Osteoblast (primary cell): ENCODE results near the gene RALY. TPM values are rescaled to one million over a fixed set of nuclear protein-coding genes. Genes with fewer than 3 reads are reported as not detected.

ENCODE experiments used
- DNase-seq: peaks from one replicate; pipeline ENCODE4 v3.0.0; 2011; ENCODE audit warnings: low spot score, mixed read lengths; ENCODE audit not compliant: insufficient read length; ENCODE audit errors: missing footprints
- H2AFZ ChIP-seq: 2 replicates; pipeline ENCODE4 v1.6.0; 2011; ENCODE audit warnings: mild to moderate bottlenecking, low read length
- H3K27ac ChIP-seq: 2 replicates; pipeline ENCODE4 v1.5.1; 2011; ENCODE audit warnings: mild to moderate bottlenecking, low read depth, low read length, moderate library complexity
- H3K27me3 ChIP-seq: 2 replicates; pipeline ENCODE4 v1.6.0; 2012; ENCODE audit warnings: mild to moderate bottlenecking, control low read depth, inconsistent platforms, low read length, moderate library complexity; ENCODE audit not compliant: insufficient read depth
- H3K36me3 ChIP-seq: 2 replicates; pipeline ENCODE4 v1.5.1; 2011; ENCODE audit warnings: mild to moderate bottlenecking, low read length, control low read depth, moderate library complexity; ENCODE audit not compliant: insufficient read depth
- H3K4me1 ChIP-seq: 2 replicates; pipeline ENCODE4 v1.5.1; 2011; ENCODE audit warnings: mild to moderate bottlenecking, low read length, control low read depth, moderate library complexity; ENCODE audit not compliant: insufficient read depth
- H3K4me2 ChIP-seq: 2 replicates; pipeline ENCODE4 v1.6.0; 2011; ENCODE audit warnings: mild to moderate bottlenecking, low read length; ENCODE audit not compliant: insufficient read depth
- H3K4me3 ChIP-seq: fragments of 200-600 bp; sonication (generic); 3 replicates; pipeline ENCODE4 v1.5.1; 2012; ENCODE audit warnings: mild to moderate bottlenecking, low read length, inconsistent platforms; ENCODE audit not compliant: insufficient read depth
- H3K79me2 ChIP-seq: 2 replicates; pipeline ENCODE4 v1.6.0; 2012; ENCODE audit warnings: mild to moderate bottlenecking, low read length, control low read depth, inconsistent platforms; ENCODE audit not compliant: insufficient read depth
- H3K9me3 ChIP-seq: 2 replicates; pipeline ENCODE4 v1.5.1; 2011; ENCODE audit warnings: low read depth, low read length, control low read depth
- H4K20me1 ChIP-seq: 2 replicates; pipeline ENCODE4 v1.6.0; 2012; ENCODE audit warnings: mild to moderate bottlenecking, low read length, control low read depth; ENCODE audit not compliant: insufficient read depth
- total RNA-seq: library from RNA; depleted of rRNA; stranded (reverse); fragments of >200 nt; gene quantifications from 2 replicates; pipeline ENCODE4 v1.2.3, GENCODE V29; 2012
- TF ChIP-seq, protein P1 (sequence below): IDR thresholded peaks from 2 replicates; pipeline ENCODE4 v1.5.1; 2011; ENCODE audit warnings: mild to moderate bottlenecking, low read depth, low read length, moderate library complexity; ENCODE audit errors: extremely low read depth

RALY gene
- total RNA-seq, 1 donor: 77.1 TPM

DNA sequence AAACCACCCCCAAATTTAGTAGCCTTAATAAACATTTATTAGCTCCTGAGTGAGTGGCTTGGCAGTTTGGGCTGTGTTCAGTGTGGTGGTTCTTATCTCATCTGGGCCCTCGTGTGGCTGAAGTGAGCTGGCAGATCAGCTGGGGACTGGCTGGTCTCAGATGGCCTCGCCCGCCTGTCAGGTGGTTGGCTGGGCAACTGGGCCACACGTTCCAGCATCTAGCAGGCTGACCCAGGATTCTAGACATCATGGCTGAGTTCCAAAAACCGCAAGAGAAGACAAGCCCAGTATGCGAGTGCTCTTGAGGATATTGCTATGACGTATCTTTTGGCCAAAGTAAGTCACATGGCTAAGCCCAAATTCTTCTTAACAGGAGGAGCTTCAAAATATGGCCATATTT is 89.4 kb downstream of the RALY start:
- Histone ChIP-seq H3K27ac (peak overlapping the region; percentile 71), H3K4me2 (no peak overlapping the region), H2AFZ (no peak overlapping the region), H3K79me2 (peaks cover 8% of the 10 kb centered on the region), H3K4me3 (no peak overlapping the region), H3K9me3 (no peaks in the 10 kb centered on the region), H3K4me1 (peaks cover 18% of the 10 kb centered on the region), H3K36me3 (peaks cover 38% of the 10 kb centered on the region), H3K27me3 (no peaks in the 10 kb centered on the region), H4K20me1 (peaks cover 25% of the 10 kb centered on the region)
- DNase-seq: peak; percentile 99
- TF ChIP-seq, protein P1, sequence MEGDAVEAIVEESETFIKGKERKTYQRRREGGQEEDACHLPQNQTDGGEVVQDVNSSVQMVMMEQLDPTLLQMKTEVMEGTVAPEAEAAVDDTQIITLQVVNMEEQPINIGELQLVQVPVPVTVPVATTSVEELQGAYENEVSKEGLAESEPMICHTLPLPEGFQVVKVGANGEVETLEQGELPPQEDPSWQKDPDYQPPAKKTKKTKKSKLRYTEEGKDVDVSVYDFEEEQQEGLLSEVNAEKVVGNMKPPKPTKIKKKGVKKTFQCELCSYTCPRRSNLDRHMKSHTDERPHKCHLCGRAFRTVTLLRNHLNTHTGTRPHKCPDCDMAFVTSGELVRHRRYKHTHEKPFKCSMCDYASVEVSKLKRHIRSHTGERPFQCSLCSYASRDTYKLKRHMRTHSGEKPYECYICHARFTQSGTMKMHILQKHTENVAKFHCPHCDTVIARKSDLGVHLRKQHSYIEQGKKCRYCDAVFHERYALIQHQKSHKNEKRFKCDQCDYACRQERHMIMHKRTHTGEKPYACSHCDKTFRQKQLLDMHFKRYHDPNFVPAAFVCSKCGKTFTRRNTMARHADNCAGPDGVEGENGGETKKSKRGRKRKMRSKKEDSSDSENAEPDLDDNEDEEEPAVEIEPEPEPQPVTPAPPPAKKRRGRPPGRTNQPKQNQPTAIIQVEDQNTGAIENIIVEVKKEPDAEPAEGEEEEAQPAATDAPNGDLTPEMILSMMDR: peak; percentile 31

DNA sequence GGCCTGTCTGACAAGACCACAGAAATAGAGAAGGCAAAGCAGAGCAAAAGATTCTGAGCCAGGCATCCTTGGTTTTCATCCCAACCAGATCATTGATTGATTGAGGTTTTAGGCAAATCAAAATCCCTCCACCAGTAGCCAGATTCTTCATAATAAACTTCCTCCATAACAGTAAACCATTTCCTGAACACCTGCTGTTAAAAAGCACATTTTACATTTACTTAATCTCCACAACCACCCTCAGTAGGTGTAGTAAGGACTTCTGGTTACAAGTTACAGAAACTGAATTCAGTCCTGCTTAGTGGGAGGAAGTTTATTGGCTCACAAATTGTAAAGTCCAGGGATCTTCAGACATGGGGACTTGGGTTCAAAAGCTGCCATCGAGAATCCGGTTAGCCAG is 90.1 kb downstream of the RALY start:
- TF ChIP-seq, protein P1: no peak
- Histone ChIP-seq H3K4me2 (no peak overlapping the region), H3K79me2 (peaks cover 12% of the 10 kb centered on the region), H3K4me3 (no peak overlapping the region), H4K20me1 (peaks cover 21% of the 10 kb centered on the region), H3K36me3 (peaks cover 44% of the 10 kb centered on the region), H3K9me3 (no peaks in the 10 kb centered on the region), H3K27me3 (no peaks in the 10 kb centered on the region), H2AFZ (no peak overlapping the region), H3K4me1 (peaks cover 18% of the 10 kb centered on the region), H3K27ac (peak overlapping the region; percentile 71)
- no peak for DNase-seq

- no peak overlapping the region for H3K27ac ChIP-seq
- H3K4me3 ChIP-seq: no peak overlapping the region
- no peaks in the 10 kb centered on the region for H3K27me3 ChIP-seq
- no peak overlapping the region for H3K4me2 ChIP-seq
- peaks cover 20% of the 10 kb centered on the region for H4K20me1 ChIP-seq
- TF ChIP-seq, protein P1: no peak
- H2AFZ ChIP-seq: no peak overlapping the region
- no peaks in the 10 kb centered on the region for H3K9me3 ChIP-seq
- DNase-seq: no peak
- peaks cover 12% of the 10 kb centered on the region for H3K79me2 ChIP-seq
- peaks cover 18% of the 10 kb centered on the region for H3K4me1 ChIP-seq
- peaks cover 44% of the 10 kb centered on the region for H3K36me3 ChIP-seq
Observed at GRCh38 chr20:34084227-34084923, 90.7 kb downstream of the RALY start.

DNA sequence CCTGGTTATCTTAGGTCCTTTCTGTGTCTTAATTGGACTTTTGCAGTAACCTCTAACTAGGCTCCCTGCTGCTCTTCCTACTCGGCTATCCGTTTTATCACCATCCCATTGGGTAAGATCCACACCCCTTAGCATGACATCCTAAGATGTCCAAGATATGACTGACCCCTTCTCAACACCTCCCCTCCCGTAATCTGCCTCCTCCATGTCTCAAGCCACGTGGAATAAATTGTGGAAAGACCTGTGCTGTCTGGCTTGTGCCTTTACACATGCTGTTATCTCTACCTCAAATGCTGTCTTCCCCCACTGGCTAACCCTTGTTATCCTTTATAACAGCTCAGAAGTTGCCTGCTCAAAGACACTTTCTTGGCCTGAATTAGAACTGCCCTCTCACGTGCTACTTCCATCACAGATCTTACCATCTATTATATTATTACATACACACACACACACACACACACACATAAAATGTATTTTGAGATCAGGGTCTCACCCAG is 91.9 kb downstream of the RALY start:
- Histone ChIP-seq H3K4me3 (no peak overlapping the region), H3K79me2 (peaks cover 12% of the 10 kb centered on the region), H3K9me3 (no peaks in the 10 kb centered on the region), H3K4me2 (no peak overlapping the region), H3K4me1 (peaks cover 18% of the 10 kb centered on the region), H4K20me1 (peaks cover 23% of the 10 kb centered on the region), H3K36me3 (peaks cover 55% of the 10 kb centered on the region), H2AFZ (no peak overlapping the region), H3K27ac (no peak overlapping the region), H3K27me3 (no peaks in the 10 kb centered on the region)
- DNase-seq: no peak
- TF ChIP-seq, protein P1: no peak
